ENCODE results near the gene CFAP161. TPM values are rescaled to one million over a fixed set of nuclear protein-coding genes. Genes with fewer than 3 reads are reported as not detected.
A peak's percentile ranks its signal among the peaks of the same experiment; 100 is the strongest.

The CFAP161 gene
- total and polyA plus RNA-seq, 8 donors: 0.08 to 0.25 (median 0.16) TPM; not detected in 1

GRCh38 chr15:81178365-81178764 lies 44.3 kb downstream of the CFAP161 start:
- Histone ChIP-seq H3K27ac (no peak overlapping the region), H3K4me3 (no peak overlapping the region), H3K36me3 (no peaks in the 10 kb centered on the region), H3K27me3 (no peaks in the 10 kb centered on the region), H3K4me1 (no peaks in the 10 kb centered on the region), H3K9me3 (no peaks in the 10 kb centered on the region)
- intact Hi-C loops (cut with DNase I): no loop called here
- DNase-seq: no peak
- WGBS, 2 donors: 27 to 35% methylated on average over 2 of the region's 2 CpGs
- TF ChIP-seq CTCF (IDR thresholded peaks at IDR 0.05): no peak
- FAIRE-seq: no peak
- ATAC-seq: no peak

- FAIRE-seq (no peak), DNase-seq (no peak), ATAC-seq (peak in 1 of 4 donors; percentile 24)
- Histone ChIP-seq H3K27ac (no peak overlapping the region), H3K36me3 (no peaks in the 10 kb centered on the region), H3K4me3 (no peak overlapping the region), H3K27me3 (no peaks in the 10 kb centered on the region), H3K9me3 (no peaks in the 10 kb centered on the region), H3K4me1 (no peaks in the 10 kb centered on the region)
- no peak for TF ChIP-seq CTCF (IDR thresholded peaks at IDR 0.05)
- WGBS, 2 donors: 31 to 38% methylated on average over 3 of the region's 3 CpGs
- intact Hi-C loops (cut with DNase I): no loop called here
These were observed 47.1 kb downstream of the CFAP161 start for GRCh38 chr15:81181220-81181619.

- FAIRE-seq (no peak), DNase-seq (no peak), ATAC-seq (no peak)
- Histone ChIP-seq H3K36me3 (no peaks in the 10 kb centered on the region), H3K27me3 (no peaks in the 10 kb centered on the region), H3K9me3 (no peaks in the 10 kb centered on the region), H3K4me3 (no peak overlapping the region), H3K27ac (no peak overlapping the region), H3K4me1 (no peaks in the 10 kb centered on the region)
- intact Hi-C loops (cut with DNase I): no loop called here
- no peak for TF ChIP-seq CTCF (IDR thresholded peaks at IDR 0.05)
- WGBS, 2 donors: 47 to 59% methylated on average over 13 of the region's 13 CpGs
These were observed 48.1 kb downstream of the CFAP161 start for GRCh38 chr15:81182031-81182755.

- DNase-seq: no peak
- no peak overlapping the region for H3K4me3 ChIP-seq
- FAIRE-seq: no peak
- H3K27me3 ChIP-seq: no peaks in the 10 kb centered on the region
- intact Hi-C loops (cut with DNase I): no loop called here
- no peaks in the 10 kb centered on the region for H3K36me3 ChIP-seq
- H3K9me3 ChIP-seq: no peaks in the 10 kb centered on the region
- WGBS, 2 donors: 43 to 51% methylated on average over 13 of the region's 13 CpGs
- H3K27ac ChIP-seq: no peak overlapping the region
- no peak for TF ChIP-seq CTCF (IDR thresholded peaks at IDR 0.05)
- peak in 2 of 4 donors; percentile 30 to 57 for ATAC-seq
- no peaks in the 10 kb centered on the region for H3K4me1 ChIP-seq
These were observed 48.8 kb downstream of the CFAP161 start for GRCh38 chr15:81182756-81183438.

GRCh38 chr15:81183439-81183775 lies 49.3 kb downstream of the CFAP161 start:
- no peaks in the 10 kb centered on the region for H3K27me3 ChIP-seq
- H3K36me3 ChIP-seq: no peaks in the 10 kb centered on the region
- no peaks in the 10 kb centered on the region for H3K9me3 ChIP-seq
- no peak for ATAC-seq
- DNase-seq: no peak
- no peak for TF ChIP-seq CTCF (IDR thresholded peaks at IDR 0.05)
- 72 to 76% methylated on average over 4 of the region's 4 CpGs for WGBS, 2 donors
- FAIRE-seq: no peak
- H3K4me1 ChIP-seq: no peaks in the 10 kb centered on the region
- intact Hi-C loops (cut with DNase I): no loop called here
- no peak overlapping the region for H3K27ac ChIP-seq
- H3K4me3 ChIP-seq: no peak overlapping the region
